ENCODE results near the gene CA10. TPM values are rescaled to one million over a fixed set of nuclear protein-coding genes. Genes with fewer than 3 reads are reported as not detected.

CA10 gene
- total and polyA plus RNA-seq, 2 donors (not counting 1 experiment from before 2014, with no cell fraction given) = not detected

DNA sequence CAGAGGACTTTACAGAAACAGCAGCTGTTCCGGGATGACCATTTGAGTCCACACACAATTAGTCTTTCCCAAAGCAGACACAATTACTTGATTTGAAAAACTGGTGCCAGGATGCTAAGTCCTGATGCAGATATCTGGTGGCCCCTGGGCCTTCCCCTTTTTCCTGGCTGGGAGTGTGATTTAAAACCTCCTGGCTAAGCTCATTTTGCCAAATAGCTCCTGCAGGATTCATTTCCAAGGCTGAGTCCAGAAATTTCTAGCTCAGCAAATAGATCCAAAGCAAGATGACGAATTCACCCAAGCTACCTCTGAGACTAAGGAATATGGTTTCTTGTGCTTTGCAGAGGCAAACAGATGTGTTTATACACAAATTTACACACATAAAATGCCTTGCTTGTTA lies 422.2 kb downstream of the CA10 start:
- no peak overlapping the region for H3K27ac ChIP-seq (ENCODE audit: low read length in 2 of 2)
- no peak overlapping the region for H3K9ac ChIP-seq (ENCODE audit: low read length)
- Mint-ChIP-seq H3K4me3 (no peak overlapping the region), H3K27me3 (peaks cover 3% of the 10 kb centered on the region), H3K9me3 (ENCODE audit: insufficient read depth) (no peaks in the 10 kb centered on the region), H3K27ac (no peak overlapping the region), H3K4me1 (no peaks in the 10 kb centered on the region)
- no peak for ATAC-seq (ENCODE audit: low read depth)
- no peaks in the 10 kb centered on the region for H3K9me3 ChIP-seq (ENCODE audit: control extremely low read depth in 1 of 3, control insufficient read depth in 2 of 3, insufficient read depth in 1 of 3, low read length in 2 of 3)
- H3K79me2 ChIP-seq (ENCODE audit: control insufficient read depth, insufficient read depth, low read length) = no peaks in the 10 kb centered on the region
- TF ChIP-seq, protein P1, sequence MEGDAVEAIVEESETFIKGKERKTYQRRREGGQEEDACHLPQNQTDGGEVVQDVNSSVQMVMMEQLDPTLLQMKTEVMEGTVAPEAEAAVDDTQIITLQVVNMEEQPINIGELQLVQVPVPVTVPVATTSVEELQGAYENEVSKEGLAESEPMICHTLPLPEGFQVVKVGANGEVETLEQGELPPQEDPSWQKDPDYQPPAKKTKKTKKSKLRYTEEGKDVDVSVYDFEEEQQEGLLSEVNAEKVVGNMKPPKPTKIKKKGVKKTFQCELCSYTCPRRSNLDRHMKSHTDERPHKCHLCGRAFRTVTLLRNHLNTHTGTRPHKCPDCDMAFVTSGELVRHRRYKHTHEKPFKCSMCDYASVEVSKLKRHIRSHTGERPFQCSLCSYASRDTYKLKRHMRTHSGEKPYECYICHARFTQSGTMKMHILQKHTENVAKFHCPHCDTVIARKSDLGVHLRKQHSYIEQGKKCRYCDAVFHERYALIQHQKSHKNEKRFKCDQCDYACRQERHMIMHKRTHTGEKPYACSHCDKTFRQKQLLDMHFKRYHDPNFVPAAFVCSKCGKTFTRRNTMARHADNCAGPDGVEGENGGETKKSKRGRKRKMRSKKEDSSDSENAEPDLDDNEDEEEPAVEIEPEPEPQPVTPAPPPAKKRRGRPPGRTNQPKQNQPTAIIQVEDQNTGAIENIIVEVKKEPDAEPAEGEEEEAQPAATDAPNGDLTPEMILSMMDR (IDR thresholded peaks at IDR 0.05) = no peak
- TF ChIP-seq EZH2 (IDR thresholded peaks at IDR 0.05; ENCODE audit: borderline replicate concordance, insufficient read depth, low read depth, low read length, poor library complexity, severe bottlenecking) = no peak
- ChIA-PET POLR2A (no interaction called here), CTCF (no interaction called here)
- no peak overlapping the region for H3K4me3 ChIP-seq (ENCODE audit: control extremely low read depth in 1 of 5, extremely low read depth in 1 of 5, insufficient read depth in 1 of 5, low read depth in 2 of 5, low read length in 4 of 5)
- H3K4me1 ChIP-seq (ENCODE audit: control insufficient read depth in 2 of 2, insufficient read depth in 2 of 2, low read length in 2 of 2) = no peaks in the 10 kb centered on the region
- intact Hi-C loops (cut with micrococcal nuclease) = no loop called here
- DNase-seq = no peak
- no peaks in the 10 kb centered on the region for H4K20me1 ChIP-seq (ENCODE audit: control insufficient read depth, insufficient read depth, low read length, poor library complexity, severe bottlenecking)
- H3K36me3 ChIP-seq (replicated peaks in 1 of 2; ENCODE audit: control extremely low read depth in 1 of 2, control insufficient read depth in 1 of 2, extremely low read depth in 1 of 2, insufficient read depth in 2 of 2, low read length in 1 of 2) = no peaks in the 10 kb centered on the region
- no peak overlapping the region for H2AFZ ChIP-seq (ENCODE audit: insufficient read depth, low read depth, low read length, poor library complexity, severe bottlenecking)
- WGBS (ENCODE audit: insufficient coverage) = 86% methylated on average over 1 of the region's 2 CpGs
- H3K4me2 ChIP-seq (replicated peaks; ENCODE audit: low read depth, low read length, poor library complexity, severe bottlenecking) = no peak overlapping the region
- H3K27me3 ChIP-seq (replicated peaks in 1 of 4; ENCODE audit: control extremely low read depth in 1 of 4, control insufficient read depth in 3 of 4, insufficient read depth in 4 of 4, low read length in 3 of 4) = no peaks in the 10 kb centered on the region

DNA sequence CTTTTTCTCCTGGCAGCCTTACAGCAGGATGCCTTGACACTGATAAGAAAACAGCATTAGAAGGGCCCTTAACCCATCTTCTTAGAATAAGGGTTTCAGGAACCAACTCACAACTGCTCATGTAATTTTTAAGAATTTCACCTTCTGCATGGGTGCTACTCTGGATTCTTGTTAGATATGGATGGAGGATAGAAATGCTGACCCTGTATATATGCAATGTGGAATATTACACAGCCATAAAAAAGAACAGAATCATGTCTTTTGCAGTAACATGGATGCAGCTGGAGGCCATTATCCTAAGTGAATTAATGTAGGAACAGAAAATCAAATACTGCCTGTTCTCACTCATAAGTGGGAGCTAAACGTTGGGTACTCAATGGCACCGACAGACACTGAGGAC lies 423.5 kb downstream of the CA10 start:
- Mint-ChIP-seq H3K4me3 (no peak overlapping the region), H3K4me1 (no peaks in the 10 kb centered on the region), H3K9me3 (ENCODE audit: insufficient read depth) (no peaks in the 10 kb centered on the region), H3K27me3 (no peaks in the 10 kb centered on the region), H3K27ac (no peak overlapping the region)
- H3K36me3 ChIP-seq (replicated peaks in 1 of 2; ENCODE audit: control extremely low read depth in 1 of 2, control insufficient read depth in 1 of 2, extremely low read depth in 1 of 2, insufficient read depth in 2 of 2, low read length in 1 of 2) = no peaks in the 10 kb centered on the region
- H3K79me2 ChIP-seq (ENCODE audit: control insufficient read depth, insufficient read depth, low read length) = no peaks in the 10 kb centered on the region
- H3K27me3 ChIP-seq (replicated peaks in 1 of 4; ENCODE audit: control extremely low read depth in 1 of 4, control insufficient read depth in 3 of 4, insufficient read depth in 4 of 4, low read length in 3 of 4) = no peaks in the 10 kb centered on the region
- H4K20me1 ChIP-seq (ENCODE audit: control insufficient read depth, insufficient read depth, low read length, poor library complexity, severe bottlenecking) = no peaks in the 10 kb centered on the region
- no peak for DNase-seq
- WGBS (ENCODE audit: insufficient coverage) = no CpG with 5 or more reads among the region's 2 CpGs
- POLR2A ChIA-PET = no interaction called here
- H3K9me3 ChIP-seq (ENCODE audit: control extremely low read depth in 1 of 3, control insufficient read depth in 2 of 3, insufficient read depth in 1 of 3, low read length in 2 of 3) = no peaks in the 10 kb centered on the region
- CTCF ChIA-PET = no interaction called here
- no peak for ATAC-seq (ENCODE audit: low read depth)
- H3K27ac ChIP-seq (ENCODE audit: low read length in 2 of 2) = no peak overlapping the region
- H3K4me1 ChIP-seq (ENCODE audit: control insufficient read depth in 2 of 2, insufficient read depth in 2 of 2, low read length in 2 of 2) = no peaks in the 10 kb centered on the region
- H2AFZ ChIP-seq (ENCODE audit: insufficient read depth, low read depth, low read length, poor library complexity, severe bottlenecking) = no peak overlapping the region
- intact Hi-C loops (cut with micrococcal nuclease) = no loop called here
- no peak overlapping the region for H3K4me3 ChIP-seq (ENCODE audit: control extremely low read depth in 1 of 5, extremely low read depth in 1 of 5, insufficient read depth in 1 of 5, low read depth in 2 of 5, low read length in 4 of 5)
- TF ChIP-seq, protein P1 (IDR thresholded peaks at IDR 0.05) = no peak
- TF ChIP-seq EZH2 (IDR thresholded peaks at IDR 0.05; ENCODE audit: borderline replicate concordance, insufficient read depth, low read depth, low read length, poor library complexity, severe bottlenecking) = no peak
- H3K9ac ChIP-seq (ENCODE audit: low read length) = no peak overlapping the region
- no peak overlapping the region for H3K4me2 ChIP-seq (replicated peaks; ENCODE audit: low read depth, low read length, poor library complexity, severe bottlenecking)
